ENCODE results near the gene CLMP. TPM values are rescaled to one million over a fixed set of nuclear protein-coding genes. Genes with fewer than 3 reads are reported as not detected.

CLMP gene
- total and polyA plus RNA-seq, 2 donors (not counting 3 experiments of a cell fraction or from before 2014, with no cell fraction given) = 0.03 to 0.18 TPM

GRCh38 chr11:123241294-123241693 lies 46.2 kb upstream of the CLMP start:
- intact Hi-C loops (cut with micrococcal nuclease) (no loop called here), dilution Hi-C loops (cut with MboI; ENCODE audit: extremely low pct_ligation_motif_present, low sequenced_read_pairs) (no loop called here)
- no peak for DNase-seq (ENCODE audit: low read depth, low spot score)
- H3K27ac ChIP-seq (ENCODE audit: insufficient read depth, low read depth, low read length) = no peak overlapping the region
- H3K79me2 ChIP-seq (ENCODE audit: control insufficient read depth, insufficient read depth, low read length) = no peaks in the 10 kb centered on the region
- CTCF ChIA-PET = interaction anchor here (0.6 to 7.0 kb wide), 5 partner anchors 20 to 1642 kb away, joined by 3 to 587 read pairs (median 6); no protein-coding TSS in a partner anchor
- no peak overlapping the region for H3K4me3 ChIP-seq (replicated peaks in 1 of 3; ENCODE audit: insufficient read depth in 1 of 3, low read depth in 1 of 3, low read length in 3 of 3)
- H3K4me2 ChIP-seq (ENCODE audit: insufficient read depth, low read length) = no peak overlapping the region
- no peaks in the 10 kb centered on the region for H4K20me1 ChIP-seq (replicated peaks; ENCODE audit: control insufficient read depth, extremely low read depth, insufficient read depth, low read length)
- FAIRE-seq = no peak
- no peaks in the 10 kb centered on the region for H3K4me1 ChIP-seq (ENCODE audit: control insufficient read depth, extremely low read depth, insufficient read depth, low read length)
- no peaks in the 10 kb centered on the region for H3K9me3 ChIP-seq (replicated peaks; ENCODE audit: control insufficient read depth, insufficient read depth, low read length)
- no peaks in the 10 kb centered on the region for H3K36me3 ChIP-seq (ENCODE audit: control insufficient read depth in 2 of 2, extremely low read depth in 1 of 2, insufficient read depth in 2 of 2, low read length in 2 of 2)
- no TSS peak for BruUV-seq (replicated peaks)
- POLR2A ChIA-PET = no interaction called here
- H2AFZ ChIP-seq (ENCODE audit: low read depth, low read length) = no peak overlapping the region
- no peak overlapping the region for H3K9ac ChIP-seq (replicated peaks; ENCODE audit: extremely low read depth, insufficient read depth, low read length)
- TF ChIP-seq, protein P1, sequence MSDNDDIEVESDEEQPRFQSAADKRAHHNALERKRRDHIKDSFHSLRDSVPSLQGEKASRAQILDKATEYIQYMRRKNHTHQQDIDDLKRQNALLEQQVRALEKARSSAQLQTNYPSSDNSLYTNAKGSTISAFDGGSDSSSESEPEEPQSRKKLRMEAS (IDR thresholded peaks at IDR 0.05; ENCODE audit: insufficient read depth, insufficient read length) = no peak
- TF ChIP-seq GATA2 (IDR thresholded peaks at IDR 0.05; ENCODE audit: insufficient read depth, insufficient read length, low read depth, low read length) (no peak), JUN (IDR thresholded peaks at IDR 0.05; ENCODE audit: borderline replicate concordance, insufficient read depth, insufficient read length, low read depth) (no peak), MYC (IDR thresholded peaks at IDR 0.05; ENCODE audit: low read depth, low read length) (no peak), EZH2 (IDR thresholded peaks at IDR 0.05; ENCODE audit: borderline replicate concordance, low read depth, low read length, severe bottlenecking) (no peak), FOS (IDR thresholded peaks at IDR 0.05; ENCODE audit: borderline replicate concordance, insufficient read depth, low read length) (no peak), POLR2A (IDR thresholded peaks at IDR 0.05; ENCODE audit: low read depth, low read length) (no peak), POLR2AphosphoS5 (IDR thresholded peaks at IDR 0.05; ENCODE audit: insufficient read depth, low read depth, low read length) (no peak)
- TF ChIP-seq, protein P2, sequence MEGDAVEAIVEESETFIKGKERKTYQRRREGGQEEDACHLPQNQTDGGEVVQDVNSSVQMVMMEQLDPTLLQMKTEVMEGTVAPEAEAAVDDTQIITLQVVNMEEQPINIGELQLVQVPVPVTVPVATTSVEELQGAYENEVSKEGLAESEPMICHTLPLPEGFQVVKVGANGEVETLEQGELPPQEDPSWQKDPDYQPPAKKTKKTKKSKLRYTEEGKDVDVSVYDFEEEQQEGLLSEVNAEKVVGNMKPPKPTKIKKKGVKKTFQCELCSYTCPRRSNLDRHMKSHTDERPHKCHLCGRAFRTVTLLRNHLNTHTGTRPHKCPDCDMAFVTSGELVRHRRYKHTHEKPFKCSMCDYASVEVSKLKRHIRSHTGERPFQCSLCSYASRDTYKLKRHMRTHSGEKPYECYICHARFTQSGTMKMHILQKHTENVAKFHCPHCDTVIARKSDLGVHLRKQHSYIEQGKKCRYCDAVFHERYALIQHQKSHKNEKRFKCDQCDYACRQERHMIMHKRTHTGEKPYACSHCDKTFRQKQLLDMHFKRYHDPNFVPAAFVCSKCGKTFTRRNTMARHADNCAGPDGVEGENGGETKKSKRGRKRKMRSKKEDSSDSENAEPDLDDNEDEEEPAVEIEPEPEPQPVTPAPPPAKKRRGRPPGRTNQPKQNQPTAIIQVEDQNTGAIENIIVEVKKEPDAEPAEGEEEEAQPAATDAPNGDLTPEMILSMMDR (IDR thresholded peaks at IDR 0.05; ENCODE audit: extremely low read depth in 1 of 2, insufficient read depth in 1 of 2, low read depth in 1 of 2, low read length in 2 of 2) = no peak
- no peaks in the 10 kb centered on the region for H3K9me1 ChIP-seq (replicated peaks; ENCODE audit: control insufficient read depth, extremely low read depth, insufficient read depth, low read length)
- peaks cover 0 to 4% of the 10 kb centered on the region in 2 experiments for H3K27me3 ChIP-seq (ENCODE audit: control insufficient read depth in 2 of 2, insufficient read depth in 2 of 2, low read length in 2 of 2)
